GM11168 (cell line): ENCODE measurements around the gene CXCL11.
"Not testable (repeated sequence)": the region's sequence is repeated elsewhere in the genome, so short reads cannot be mapped to it uniquely, and the experiment has no call there.

Experiments used
- in situ Hi-C: fragments of 300-500 bp; cut with MboI; formaldehyde crosslinking; loops from one replicate; pipeline ENCODE4 v1.12.0; 2022; ENCODE audit warnings: low sequenced_read_pairs; ENCODE audit not compliant: unreplicated experiment

CXCL11 gene

GRCh38 chr4:76003620-76004019, 32.2 kb downstream of the CXCL11 start:
- in situ Hi-C loops: no loop called here

GRCh38 chr4:76003035-76003434, 32.8 kb downstream of the CXCL11 start:
- in situ Hi-C loops: no loop called here

GRCh38 chr4:76002176-76002575, 33.7 kb downstream of the CXCL11 start:
- in situ Hi-C loops: no loop called here

- in situ Hi-C loops: no loop called here
These were observed 34.2 kb downstream of the CXCL11 start for GRCh38 chr4:76001700-76002099.

- in situ Hi-C loops: no loop called here
These were observed 35.6 kb downstream of the CXCL11 start for GRCh38 chr4:76000279-76000678.

- in situ Hi-C loops: not testable (repeated sequence)
These were observed 37.2 kb downstream of the CXCL11 start for GRCh38 chr4:75998525-75999147.

- in situ Hi-C loops: no loop called here
These were observed 37.9 kb downstream of the CXCL11 start for GRCh38 chr4:75997946-75998345.

- in situ Hi-C loops: no loop called here
These were observed 38.8 kb downstream of the CXCL11 start for GRCh38 chr4:75997081-75997480.

GRCh38 chr4:75995727-75996126, 40.1 kb downstream of the CXCL11 start:
- in situ Hi-C loops: no loop called here

GRCh38 chr4:75992462-75992861, 43.4 kb downstream of the CXCL11 start:
- in situ Hi-C loops: loop anchor here (5.0 kb wide), 1 partner anchor 75 kb away; no protein-coding TSS in a partner anchor

GRCh38 chr4:75989846-75990528, 45.9 kb downstream of the CXCL11 start:
- in situ Hi-C loops: loop anchor here (5.0 kb wide), 1 partner anchor 77 kb away; no protein-coding TSS in a partner anchor

GRCh38 chr4:75985116-75985515, 50.8 kb downstream of the CXCL11 start:
- in situ Hi-C loops: no loop called here
